ENCODE results near the gene SHE. TPM values are rescaled to one million over a fixed set of nuclear protein-coding genes. Genes with fewer than 3 reads are reported as not detected.

Gene SHE
- total and polyA plus RNA-seq, 10 of the 15 experiments (the other 5 are each of a cell fraction or from before 2014, with no cell fraction given): under 0.01 to 0.05 (median 0.03) TPM; not detected in 3

DNA sequence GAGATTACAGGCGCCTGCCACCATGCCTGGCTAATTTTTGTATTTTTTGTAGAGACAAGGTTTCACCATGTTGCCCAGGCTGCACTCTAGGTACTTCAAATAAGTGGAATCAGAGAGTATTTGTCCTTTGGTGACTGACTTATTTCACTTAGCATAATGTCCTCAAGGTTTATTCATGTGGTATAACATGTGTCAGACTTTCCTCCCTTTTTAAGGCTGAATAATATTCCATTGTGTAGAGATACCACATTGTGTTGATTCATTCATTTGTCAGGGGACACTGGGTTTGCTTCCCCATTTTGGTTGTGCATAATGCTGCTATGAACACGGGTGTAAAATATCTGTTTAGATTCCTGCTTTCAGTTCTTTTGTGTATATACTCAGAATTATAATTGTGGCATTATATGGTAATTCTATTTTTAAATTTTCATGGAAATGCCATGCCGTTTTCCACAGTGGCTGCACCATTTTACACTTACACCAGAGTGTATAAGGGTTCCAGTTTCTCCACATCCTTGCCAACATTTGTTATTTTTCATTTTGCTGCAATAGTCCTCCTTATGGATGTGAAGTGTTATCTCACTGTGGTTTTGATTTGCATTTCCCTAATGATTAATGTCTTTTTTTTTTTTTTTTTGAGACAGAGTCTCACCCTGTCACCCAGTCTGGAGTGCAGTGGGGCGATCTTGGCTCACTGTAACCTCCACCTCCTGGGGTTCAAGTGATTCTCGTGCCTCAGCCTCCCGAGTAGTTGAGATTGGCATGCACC lies 62.0 kb downstream of the SHE start:
- Histone ChIP-seq H3K9me3 (replicated peaks; ENCODE audit: control insufficient read depth, insufficient read depth, low read length) (no peaks in the 10 kb centered on the region), H3K4me2 (ENCODE audit: control insufficient read depth, insufficient read depth) (peak overlapping the region; percentile 36; the same call in 1 of the 2 replicates), H2AFZ (ENCODE audit: control insufficient read depth, low read depth, low read length) (no peak overlapping the region), H3K4me3 (no peak overlapping the region), H3K79me2 (ENCODE audit: control insufficient read depth, insufficient read depth, low read length) (no peaks in the 10 kb centered on the region), H3K27me3 (replicated peaks in 1 of 2; ENCODE audit: control insufficient read depth in 2 of 2, insufficient read depth in 2 of 2, low read length in 1 of 2) (no peaks in the 10 kb centered on the region), H3K9ac (ENCODE audit: control insufficient read depth, insufficient read depth, low read length) (no peak overlapping the region), H3K36me3 (ENCODE audit: control insufficient read depth in 2 of 2, insufficient read depth in 2 of 2, low read length in 1 of 2) (peaks cover 0 to 3% of the 10 kb centered on the region in 2 experiments; a peak in 1 of 4 replicates), H3K27ac (ENCODE audit: control insufficient read depth, insufficient read depth) (peak overlapping the region; percentile 48; the same call in 1 of the 2 replicates), H3K4me1 (ENCODE audit: control insufficient read depth, insufficient read depth, low read length) (peaks cover 33% of the 10 kb centered on the region), H4K20me1 (ENCODE audit: control insufficient read depth, insufficient read depth) (no peaks in the 10 kb centered on the region; the same call in 1 of the 2 replicates)
- intact Hi-C loops (cut with micrococcal nuclease; ENCODE audit: unreplicated experiment) (loop anchor here (5.0 kb wide), 1 partner anchor 113 kb away; the partner anchor contains the start of gene ATP8B2), in situ Hi-C loops (cut with MboI) (no loop called here)
- POLR2A ChIA-PET: interaction anchor here (0.6 to 3.3 kb wide), 5 partner anchors 13 to 166 kb away, joined by 3 to 20 read pairs (median 7); no protein-coding TSS in a partner anchor
- RAD21 ChIA-PET (ENCODE audit: unreplicated experiment): interaction anchor here (1.0 to 8.6 kb wide), 12 partner anchors 8 to 122 kb away, joined by 3 to 80 read pairs (median 6); no protein-coding TSS in a partner anchor
- DNase-seq (ENCODE audit: low read depth, low spot score) (no peak), ATAC-seq (peak; percentile 30), FAIRE-seq (no peak)
- no TSS peak for BruUV-seq (replicated peaks)
- SMC1A ChIA-PET (ENCODE audit: uncharacterized antibody, unreplicated experiment): interaction anchor here (1.0 to 6.3 kb wide), 16 partner anchors 9 to 169 kb away, joined by 3 to 89 read pairs (median 8); no protein-coding TSS in a partner anchor
- 55% methylated on average over 6 of the region's 6 CpGs for WGBS (ENCODE audit: insufficient coverage, insufficient replicate concordance, low lambda C conversion rate, missing lambda C conversion rate)
- CTCF ChIA-PET: interaction anchor here (0.9 to 7.4 kb wide), 11 partner anchors 14 to 110 kb away, joined by 3 to 67 read pairs (median 6); no protein-coding TSS in a partner anchor
- TF ChIP-seq SPI1 (IDR thresholded peaks at IDR 0.05; ENCODE audit: borderline replicate concordance, insufficient read depth, low read depth, low read length): no peak
- TF ChIP-seq TCF3 (IDR thresholded peaks at IDR 0.05; ENCODE audit: borderline replicate concordance, insufficient read depth, low read depth, low read length): no peak
- TF ChIP-seq, protein P1, sequence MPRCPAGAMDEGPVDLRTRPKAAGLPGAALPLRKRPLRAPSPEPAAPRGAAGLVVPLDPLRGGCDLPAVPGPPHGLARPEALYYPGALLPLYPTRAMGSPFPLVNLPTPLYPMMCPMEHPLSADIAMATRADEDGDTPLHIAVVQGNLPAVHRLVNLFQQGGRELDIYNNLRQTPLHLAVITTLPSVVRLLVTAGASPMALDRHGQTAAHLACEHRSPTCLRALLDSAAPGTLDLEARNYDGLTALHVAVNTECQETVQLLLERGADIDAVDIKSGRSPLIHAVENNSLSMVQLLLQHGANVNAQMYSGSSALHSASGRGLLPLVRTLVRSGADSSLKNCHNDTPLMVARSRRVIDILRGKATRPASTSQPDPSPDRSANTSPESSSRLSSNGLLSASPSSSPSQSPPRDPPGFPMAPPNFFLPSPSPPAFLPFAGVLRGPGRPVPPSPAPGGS (IDR thresholded peaks at IDR 0.05; ENCODE audit: borderline replicate concordance, insufficient read depth, low read depth, low read length, poor library complexity, severe bottlenecking): no peak
- TF ChIP-seq SMARCA5 (IDR thresholded peaks at IDR 0.05): peak; percentile 86
- TF ChIP-seq IKZF2 (IDR thresholded peaks at IDR 0.05): peak in 1 of 2 experiments; percentile 40; a peak in 1 of 4 replicates
- TF ChIP-seq NR2C2 (IDR thresholded peaks at IDR 0.05; ENCODE audit: borderline replicate concordance, control insufficient read depth, insufficient read length, low read depth): no peak
- TF ChIP-seq GATAD2B (conservative IDR thresholded peaks at IDR 0.05; ENCODE audit: low read depth): 0 out of 2 replicates have a peak, but pooled peaks have one; percentile 9
- peak; percentile 81 for TF ChIP-seq ZNF217 (IDR thresholded peaks at IDR 0.05)
- no peak for TF ChIP-seq BMI1 (IDR thresholded peaks at IDR 0.05; ENCODE audit: borderline replicate concordance)
- peak; percentile 24 for TF ChIP-seq MEF2B (IDR thresholded peaks at IDR 0.05; ENCODE audit: partially characterized antibody, poor library complexity, severe bottlenecking)
- TF ChIP-seq, protein P2, sequence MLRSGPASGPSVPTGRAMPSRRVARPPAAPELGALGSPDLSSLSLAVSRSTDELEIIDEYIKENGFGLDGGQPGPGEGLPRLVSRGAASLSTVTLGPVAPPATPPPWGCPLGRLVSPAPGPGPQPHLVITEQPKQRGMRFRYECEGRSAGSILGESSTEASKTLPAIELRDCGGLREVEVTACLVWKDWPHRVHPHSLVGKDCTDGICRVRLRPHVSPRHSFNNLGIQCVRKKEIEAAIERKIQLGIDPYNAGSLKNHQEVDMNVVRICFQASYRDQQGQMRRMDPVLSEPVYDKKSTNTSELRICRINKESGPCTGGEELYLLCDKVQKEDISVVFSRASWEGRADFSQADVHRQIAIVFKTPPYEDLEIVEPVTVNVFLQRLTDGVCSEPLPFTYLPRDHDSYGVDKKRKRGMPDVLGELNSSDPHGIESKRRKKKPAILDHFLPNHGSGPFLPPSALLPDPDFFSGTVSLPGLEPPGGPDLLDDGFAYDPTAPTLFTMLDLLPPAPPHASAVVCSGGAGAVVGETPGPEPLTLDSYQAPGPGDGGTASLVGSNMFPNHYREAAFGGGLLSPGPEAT (IDR thresholded peaks at IDR 0.05; ENCODE audit: low read depth): 0 out of 2 replicates have a peak, but pooled peaks have one; percentile 7
- no peak for TF ChIP-seq RAD51 (IDR thresholded peaks at IDR 0.05)
- TF ChIP-seq STAT1 (conservative IDR thresholded peaks at IDR 0.05): no peak
- TF ChIP-seq, protein P3, sequence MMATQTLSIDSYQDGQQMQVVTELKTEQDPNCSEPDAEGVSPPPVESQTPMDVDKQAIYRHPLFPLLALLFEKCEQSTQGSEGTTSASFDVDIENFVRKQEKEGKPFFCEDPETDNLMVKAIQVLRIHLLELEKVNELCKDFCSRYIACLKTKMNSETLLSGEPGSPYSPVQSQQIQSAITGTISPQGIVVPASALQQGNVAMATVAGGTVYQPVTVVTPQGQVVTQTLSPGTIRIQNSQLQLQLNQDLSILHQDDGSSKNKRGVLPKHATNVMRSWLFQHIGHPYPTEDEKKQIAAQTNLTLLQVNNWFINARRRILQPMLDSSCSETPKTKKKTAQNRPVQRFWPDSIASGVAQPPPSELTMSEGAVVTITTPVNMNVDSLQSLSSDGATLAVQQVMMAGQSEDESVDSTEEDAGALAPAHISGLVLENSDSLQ (IDR thresholded peaks at IDR 0.05): peak; percentile 50; the same call in 1 of the 2 replicates

All from GM12878 (cell line).